Suppressor macrophage treated with lipopolysaccharide for 4 hours (primary cell): Measurements from ENCODE around the gene MYF6.

Experiments used
- DNase-seq: peaks from one replicate; pipeline ENCODE4 v3.0.0-alpha.2; 2020

Gene MYF6

DNA sequence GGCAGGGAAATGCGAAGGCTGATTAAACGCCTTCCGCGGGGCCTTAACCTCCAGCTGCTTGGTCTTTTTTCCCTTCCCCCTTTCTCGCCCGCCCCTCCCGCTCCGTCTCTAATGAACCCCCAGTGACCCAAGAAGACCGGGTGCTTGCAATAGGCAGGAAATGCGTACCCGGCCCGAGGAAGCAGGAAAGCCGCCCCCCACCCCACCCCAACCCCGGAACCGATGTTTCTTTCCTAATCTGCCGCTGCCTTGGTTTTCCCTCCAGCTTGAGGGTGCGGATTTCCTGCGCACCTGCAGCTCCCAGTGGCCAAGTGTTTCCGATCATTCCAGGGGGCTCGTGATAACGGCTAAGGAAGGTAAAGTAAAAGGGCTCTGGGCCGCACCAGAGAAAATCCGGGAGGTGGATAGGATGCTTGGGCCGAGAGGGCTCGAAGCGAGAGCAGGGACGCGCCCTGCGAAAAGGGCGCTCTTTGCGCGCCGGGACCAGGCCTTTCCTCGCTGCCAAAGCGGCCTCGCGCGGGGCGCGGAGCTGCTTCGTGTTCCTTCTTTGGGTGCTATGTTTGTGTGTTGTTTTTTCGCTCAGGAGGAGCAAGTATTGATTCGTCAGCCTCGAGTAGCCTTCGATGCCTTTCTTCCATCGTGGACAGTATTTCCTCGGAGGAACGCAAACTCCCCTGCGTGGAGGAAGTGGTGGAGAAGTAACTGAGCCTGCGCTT, 983 bp downstream of the MYF6 start:
- no peak for DNase-seq

DNA sequence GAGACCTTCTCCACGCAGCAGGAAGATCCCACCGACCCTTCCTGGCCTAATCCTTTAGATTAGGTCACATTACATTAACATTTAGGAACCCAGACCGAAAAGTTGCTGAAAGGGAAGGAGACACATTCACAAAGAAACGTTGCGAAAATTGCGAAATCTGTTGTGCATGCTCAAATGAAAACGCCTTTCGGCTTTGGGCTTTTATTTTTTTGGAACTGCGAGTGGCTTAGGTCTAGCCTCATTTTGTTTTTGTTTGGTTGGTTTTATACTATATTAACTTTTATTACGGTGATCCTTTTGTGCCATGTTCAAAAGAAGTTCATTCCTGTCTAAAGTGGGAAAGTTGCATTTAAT, 1.5 kb downstream of the MYF6 start:
- no peak for DNase-seq

DNA sequence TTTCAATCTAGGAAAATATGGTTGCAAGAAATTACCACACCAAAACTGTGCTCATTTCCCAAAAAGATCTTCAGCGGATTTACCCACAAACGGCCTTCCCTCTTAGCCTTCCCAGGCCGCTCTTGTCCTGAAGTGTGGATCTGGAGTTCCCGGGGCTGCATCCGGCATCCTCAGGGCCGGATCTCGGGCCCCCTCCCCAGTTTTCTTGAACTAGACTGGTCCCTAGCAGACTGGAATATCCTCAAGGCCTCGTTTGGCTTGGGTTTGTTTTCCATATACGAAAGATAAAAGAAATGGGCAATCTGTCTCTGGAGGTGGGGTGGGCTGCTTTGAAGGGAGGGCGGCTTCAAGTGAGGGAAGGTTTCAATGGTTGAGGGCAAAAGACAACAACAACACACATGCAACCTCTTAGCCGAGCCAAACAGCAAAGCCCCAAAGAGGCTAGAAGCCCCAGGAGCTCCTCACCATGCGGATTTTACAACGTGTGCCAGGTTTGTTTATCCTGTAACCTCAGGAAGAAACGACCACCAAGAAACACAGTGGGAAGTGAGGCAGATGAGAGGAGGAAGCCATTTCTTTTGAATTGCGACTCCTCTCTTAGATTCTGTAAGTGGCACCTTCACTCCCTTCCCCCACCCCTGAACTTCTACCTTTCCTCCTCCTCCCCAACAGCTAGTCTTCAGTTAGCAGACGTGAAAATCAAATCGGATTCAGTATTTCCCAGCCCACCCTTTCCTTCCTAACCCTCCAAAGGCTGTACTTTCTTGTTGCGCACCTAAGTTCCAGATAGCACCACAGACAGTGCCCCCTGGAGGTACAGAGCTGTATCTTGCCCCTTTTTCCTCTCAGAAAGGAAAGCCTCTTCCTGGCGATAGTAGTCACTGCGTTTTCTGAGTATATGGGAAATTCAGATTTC, 2.6 kb downstream of the MYF6 start:
- peak; percentile 12 for DNase-seq

DNA sequence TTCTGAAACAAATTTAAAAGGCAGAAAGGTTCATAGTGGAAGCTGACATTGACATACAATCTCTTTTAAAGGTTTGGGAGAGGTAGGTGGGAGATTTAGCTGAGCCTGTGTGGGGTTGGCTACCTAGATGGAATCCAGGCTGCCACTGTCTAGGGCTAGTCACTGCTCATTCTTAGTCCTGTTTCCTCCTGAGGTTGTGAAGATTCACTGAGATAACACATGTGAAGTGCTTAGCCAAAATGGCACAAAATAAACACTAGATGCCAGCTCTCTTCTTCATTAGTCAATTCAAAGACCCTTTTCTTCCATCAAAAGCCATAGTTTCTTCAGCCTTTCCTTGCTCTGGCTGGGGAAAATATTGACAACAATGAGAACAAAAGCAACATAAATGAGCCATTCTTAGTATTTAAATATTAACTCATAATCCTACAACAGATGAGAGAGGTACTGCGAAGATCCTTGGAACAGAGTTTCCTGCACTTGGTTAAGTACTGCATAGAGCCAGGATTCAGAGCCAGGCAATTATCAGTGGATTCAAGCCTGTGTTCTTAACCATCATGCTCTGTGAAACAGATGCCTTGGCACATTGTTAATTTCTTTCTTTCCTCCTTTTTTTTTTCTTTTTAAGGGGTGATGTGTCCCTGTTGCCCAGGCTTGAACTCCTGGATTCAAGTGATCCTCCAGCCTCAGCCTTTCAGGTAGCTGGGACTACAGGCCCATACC, 3.5 kb downstream of the MYF6 start:
- no peak for DNase-seq

DNA sequence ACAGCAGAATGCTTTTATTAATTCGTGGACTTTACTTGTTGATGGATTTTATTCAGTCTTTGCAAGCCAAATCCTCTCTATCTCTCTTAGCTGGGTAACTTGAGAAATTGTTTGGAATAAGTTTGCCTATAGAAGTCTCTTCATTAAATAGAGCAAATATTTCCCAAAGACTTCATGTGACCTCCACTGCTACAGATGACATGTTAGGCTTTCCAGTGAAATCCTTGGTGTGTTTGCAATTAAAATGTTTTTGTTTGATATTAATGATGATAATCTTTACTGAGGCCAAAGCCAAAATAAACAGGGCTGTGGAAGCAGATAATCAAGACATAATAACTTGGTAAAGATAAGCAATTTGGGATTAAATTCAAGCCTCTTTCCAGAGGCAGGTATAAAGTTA, 4.4 kb downstream of the MYF6 start:
- DNase-seq, result no peak

DNA sequence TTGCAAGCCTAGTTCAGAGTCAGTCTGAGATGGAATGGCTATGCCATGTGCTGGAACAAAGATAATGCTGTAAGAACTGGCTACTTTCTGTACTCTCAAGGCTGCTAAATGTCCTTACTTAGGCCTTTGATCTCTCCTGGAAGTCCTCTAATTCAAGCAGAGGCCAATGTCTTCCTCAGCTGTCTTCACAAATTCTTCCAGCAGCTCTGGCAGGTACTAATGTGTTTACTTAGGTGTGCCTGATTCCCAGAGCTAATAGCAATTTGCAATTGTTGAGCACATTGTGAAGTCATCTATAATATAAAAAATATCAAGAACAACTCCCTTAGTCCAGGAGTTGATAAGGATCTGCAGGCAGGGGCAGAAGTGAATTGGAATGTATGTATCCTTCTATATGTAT, 5.4 kb downstream of the MYF6 start:
- no peak for DNase-seq

DNA sequence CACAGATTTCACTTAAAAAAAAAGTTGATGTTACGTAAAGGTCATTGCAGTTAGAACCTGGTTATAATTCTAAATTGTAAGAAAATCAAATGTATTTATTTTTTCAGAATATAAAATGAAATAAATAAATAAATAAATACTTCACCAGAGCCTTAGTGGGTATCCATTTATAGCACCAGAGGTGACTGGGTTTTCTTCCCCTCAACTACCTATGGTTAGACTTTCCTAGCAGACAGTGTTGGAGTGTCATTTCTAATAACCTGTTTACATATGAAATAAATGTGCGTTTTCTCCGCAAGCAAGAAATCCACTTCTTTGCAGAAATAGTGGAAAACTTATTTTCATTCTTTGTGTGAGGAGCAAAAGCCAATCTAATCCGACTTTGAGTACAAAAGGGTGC, 6.0 kb downstream of the MYF6 start:
- no peak for DNase-seq

DNA sequence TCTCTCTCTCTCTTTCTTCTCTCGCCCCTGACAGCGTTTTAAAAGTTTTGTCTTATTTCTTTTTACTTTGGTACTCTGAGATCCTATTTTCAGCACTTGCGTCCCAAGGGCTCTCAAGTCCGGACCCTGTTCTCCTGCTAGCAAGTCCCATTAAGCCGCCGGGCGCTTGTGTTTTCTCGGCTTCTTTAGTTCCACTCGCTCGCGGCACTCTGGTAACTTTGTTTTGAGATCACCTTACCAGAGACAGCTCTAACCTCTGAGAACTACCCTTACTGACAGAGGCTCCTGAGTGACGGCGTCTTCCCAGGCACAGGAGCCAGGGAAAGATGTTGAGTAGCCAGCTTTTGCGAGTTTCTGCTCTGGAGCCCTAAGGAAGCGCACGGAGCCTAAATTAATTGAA, 6.6 kb downstream of the MYF6 start:
- no peak for DNase-seq

DNA sequence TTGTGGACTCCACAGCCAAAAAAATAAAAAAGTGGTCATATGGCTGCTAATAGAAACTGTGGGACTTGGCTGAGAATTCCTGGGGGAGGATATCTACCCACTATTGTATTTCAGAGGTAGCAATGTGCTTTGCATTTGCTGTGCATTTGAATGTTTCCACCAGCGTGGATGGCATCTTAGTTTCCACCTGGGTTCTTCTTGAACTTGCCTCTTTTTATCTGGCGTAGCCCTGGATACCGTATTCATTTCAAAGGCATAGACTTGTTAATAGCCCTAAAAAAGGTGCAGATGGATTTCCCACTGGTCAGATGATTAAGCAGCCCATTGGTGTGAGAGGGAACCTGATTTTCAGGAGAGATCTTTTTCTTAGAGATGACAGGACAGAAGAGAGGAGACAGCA, 7.4 kb downstream of the MYF6 start:
- DNase-seq, result no peak

DNA sequence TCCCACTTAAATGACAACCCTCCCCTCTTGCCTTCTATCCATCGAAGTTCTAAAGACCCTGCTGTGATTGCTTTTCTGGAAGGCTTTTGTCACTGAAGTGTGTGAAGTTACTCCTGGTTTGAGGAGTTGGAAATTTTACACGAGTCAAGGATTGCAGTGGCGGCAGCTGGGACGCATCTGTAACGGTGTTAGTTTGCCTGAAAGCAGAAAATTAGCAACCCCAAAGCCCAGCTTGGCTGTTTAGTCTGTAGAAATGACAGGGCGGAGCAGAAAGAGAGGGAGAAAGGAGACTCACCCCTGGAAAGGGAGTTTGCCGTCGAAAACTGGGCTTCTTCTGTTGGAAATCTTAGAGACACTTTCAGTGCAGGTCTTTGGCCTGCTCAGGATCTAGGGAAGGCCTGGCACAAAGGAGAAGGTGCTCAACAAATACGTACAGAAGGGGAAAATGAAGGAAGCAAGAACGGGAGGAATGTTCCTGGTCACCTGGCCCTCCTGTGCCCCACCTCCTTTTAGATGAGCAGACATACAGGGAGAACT, 8.3 kb downstream of the MYF6 start:
- DNase-seq, result no peak

DNA sequence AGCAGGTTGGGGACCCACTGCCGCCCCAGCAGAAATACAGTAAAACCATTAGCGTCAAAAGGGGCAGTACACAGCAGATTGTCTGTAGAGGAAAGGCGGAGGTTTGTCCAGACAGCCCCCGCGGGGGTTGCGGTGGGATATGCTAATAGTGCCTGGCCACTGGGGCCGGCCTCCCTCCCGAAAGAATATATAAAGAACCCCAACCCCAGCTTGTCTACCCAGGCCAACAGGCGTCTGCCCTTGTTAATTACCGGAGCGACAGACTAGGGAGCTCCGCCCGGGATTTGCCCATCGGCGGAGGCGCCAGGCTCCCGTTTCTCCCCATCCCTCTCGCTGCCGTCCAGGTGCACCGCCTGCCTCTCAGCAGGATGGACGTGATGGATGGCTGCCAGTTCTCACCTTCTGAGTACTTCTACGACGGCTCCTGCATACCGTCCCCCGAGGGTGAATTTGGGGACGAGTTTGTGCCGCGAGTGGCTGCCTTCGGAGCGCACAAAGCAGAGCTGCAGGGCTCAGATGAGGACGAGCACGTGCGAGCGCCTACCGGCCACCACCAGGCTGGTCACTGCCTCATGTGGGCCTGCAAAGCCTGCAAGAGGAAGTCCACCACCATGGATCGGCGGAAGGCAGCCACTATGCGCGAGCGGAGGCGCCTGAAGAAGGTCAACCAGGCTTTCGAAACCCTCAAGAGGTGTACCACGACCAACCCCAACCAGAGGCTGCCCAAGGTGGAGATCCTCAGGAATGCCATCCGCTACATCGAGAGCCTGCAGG, 9.4 kb downstream of the MYF6 start, which contains the start of gene MYF5:
Gene MYF5 (plus strand): TSS at position 217 of the 774 bp plus-strand sequence. CDS start 152 bp downstream, at position 369.
- no peak for DNase-seq

DNA sequence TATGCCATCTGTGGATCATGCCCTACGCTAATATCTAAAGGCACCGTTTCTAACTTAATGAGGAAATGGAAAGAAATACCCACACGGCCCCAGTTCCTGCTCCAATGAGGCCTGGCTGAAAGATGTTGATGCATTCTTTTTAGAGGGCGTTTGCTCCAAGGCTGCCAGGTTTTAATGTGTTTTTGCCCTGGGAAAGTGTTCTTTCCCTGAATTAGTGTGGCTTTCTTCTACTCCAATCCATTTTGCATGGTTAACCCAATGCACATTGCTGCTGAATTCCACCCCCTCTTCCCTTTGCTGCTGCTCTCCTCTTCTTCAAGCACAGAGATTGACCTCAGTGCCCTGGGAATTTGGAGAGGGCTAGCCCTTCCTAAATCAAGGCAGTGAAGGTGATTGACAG, 10.4 kb downstream of the MYF6 start:
- DNase-seq, result no peak

DNA sequence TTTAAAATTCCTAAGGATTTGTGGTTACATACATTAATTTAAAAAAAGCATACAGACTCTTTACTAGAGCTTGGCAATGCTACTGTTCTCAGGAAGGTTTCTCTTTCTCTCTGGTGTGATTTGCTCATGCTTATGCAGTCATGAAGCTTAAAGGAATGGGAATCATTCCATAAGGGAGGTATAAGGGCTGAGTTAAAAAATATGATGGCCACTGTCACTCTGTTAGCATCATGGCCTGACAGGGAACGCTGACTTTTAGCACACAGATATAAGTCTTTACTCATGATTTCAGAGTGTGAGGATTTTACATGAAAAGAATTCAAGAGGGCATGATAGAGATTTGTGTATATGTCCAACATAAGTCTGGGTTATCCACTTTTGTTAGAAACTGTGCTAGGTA, 13.1 kb downstream of the MYF6 start:
- no peak for DNase-seq

DNA sequence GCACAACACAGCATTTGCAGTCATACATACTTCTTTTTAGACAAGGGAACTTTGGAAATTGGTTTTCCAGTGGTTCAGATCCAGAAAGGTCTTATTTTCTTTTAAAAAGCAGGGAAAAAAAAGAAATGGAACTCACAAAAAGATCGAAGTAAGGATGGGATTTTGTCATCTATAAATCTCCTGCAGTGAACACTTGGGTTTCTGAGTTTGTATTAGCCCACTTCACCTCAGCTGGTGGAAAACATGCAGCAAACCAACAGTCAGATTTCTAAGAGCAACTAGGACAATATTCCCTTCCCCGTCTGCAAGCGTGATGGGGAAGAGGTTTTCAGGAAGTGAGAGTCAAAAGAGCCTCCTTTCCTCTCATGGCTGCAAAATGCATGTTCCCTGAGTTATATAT, 13.9 kb downstream of the MYF6 start:
- DNase-seq, result no peak

DNA sequence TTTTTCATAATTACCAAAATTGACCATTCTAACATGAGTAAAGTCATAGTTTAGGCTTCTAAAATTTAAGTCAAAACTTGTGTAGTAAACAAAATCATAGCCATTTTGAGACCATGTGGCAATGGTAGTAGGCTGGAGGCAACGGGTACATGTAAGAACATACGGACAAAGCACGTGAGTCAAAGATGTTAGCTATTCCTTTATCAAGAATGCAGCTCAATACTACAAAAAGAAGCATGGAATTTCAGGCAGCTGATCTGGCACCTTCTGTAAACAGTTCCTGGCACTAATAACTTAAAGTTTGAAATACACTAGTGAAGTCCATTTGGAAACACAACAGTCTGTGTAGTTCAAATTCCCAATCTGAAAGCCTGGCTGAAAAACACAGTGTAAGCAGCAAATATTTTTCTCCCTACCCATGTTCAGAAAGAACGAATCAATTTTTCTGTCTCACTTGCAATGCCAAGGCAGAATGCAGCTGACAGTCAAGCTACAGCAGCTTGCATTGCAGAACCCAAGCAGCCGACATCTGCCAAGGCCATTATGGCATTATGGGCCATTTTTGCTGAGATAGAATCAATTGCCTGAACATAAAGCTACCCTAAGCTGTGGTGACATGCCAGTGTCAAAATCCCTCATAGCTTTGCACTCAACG, 38.5 kb downstream of the MYF6 start:
- DNase-seq, result no peak

DNA sequence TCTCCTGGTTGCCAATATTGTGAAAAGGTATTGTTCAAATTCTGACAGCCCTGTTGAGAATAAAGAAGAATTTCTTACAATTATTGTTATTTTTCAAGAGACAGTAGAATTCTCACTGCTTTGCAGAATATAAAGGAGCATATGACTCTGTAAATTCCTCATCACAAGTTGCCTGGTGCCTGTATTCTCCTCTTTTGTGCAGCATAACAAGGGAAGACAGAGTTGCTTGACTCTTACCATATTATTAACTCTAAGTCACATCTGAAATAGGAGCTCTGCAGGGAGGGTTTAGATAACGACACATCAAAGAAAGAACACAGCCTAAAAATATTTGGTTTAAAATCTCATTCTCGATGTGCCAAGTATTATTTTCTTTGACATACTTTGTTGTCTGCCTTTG, 40.4 kb downstream of the MYF6 start:
- DNase-seq, result no peak

DNA sequence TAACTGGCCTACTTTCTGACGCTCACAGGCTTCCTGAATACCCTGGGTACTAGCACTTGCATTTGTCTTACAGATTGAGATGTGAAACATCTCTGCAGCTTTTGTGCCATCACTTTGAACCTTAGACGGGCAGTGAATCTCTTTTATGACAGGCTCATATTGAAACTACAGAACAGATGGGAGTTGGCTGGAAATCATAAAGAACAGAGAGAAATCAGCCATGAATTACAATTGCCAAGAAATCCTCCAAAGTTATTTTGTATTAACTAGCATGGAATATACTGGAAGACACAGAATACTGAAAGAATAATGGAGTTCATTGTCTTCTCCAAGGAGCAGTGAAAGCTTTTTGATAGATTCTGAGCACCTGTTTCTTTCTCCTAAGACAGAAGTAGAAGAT, 42.0 kb downstream of the MYF6 start:
- DNase-seq, result no peak

DNA sequence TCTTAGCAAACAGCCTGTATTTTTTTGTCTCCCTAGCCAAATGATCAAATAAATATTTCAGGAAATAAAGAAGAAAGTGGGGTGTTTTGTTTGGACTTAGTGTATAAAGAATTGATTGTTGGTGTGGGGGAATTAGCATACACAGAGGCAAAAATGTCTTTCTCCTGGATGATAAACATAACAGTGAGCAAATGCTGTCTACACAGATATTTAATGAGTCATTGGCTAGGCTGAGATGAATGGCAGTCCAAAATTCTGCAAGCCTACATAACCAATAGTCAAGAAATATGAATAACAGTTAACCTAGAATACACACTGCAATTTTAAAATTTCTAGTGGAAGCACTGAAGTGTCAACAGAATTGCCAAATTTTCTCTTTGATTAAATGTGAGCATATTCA, 45.0 kb downstream of the MYF6 start:
- DNase-seq, result no peak

DNA sequence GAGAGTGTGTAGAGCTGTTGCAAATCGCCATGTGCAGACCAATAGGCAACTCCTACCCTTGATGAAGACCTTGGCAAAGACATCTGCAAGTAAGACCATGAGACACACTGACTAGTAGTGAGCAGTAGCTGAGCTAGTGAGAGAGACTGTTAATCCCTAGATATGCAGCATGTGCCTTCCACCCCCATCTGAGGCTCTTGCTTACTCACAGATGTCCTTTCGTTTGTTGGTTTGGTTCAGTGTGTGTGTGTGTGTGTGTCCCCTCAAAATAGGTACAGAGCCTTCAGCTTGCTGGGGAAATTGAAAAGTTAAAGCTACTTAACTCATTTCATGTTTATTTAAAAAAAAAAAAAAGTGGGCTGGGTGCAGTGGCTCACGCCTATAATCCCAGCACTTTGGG, 46.8 kb downstream of the MYF6 start:
- no peak for DNase-seq

DNA sequence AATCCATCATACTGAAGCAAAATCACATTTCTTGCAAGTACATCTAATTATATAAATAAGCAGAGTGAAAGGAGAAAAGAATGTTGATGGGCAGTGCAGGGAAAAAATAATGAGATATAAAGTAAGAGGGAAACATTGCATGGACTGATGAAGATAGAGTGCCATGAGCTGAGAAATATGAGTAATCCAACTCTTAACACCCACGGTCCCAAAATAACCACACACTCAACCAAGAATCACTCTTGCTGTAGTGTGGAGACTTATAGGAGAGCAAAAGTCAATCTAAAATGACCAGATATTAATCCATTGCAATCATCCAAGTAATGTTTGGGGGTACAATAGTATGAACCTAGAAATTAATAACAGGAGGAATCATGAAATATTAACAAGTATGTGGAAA, 49.4 kb downstream of the MYF6 start:
- DNase-seq, result peak; percentile 4
